SK-N-MC (cell line): ENCODE results near the gene FMO1.

Source experiments
- EZH2 ChIP-seq: fragments of 200-600 bp; sonication (generic); IDR thresholded peaks from one replicate; pipeline ENCODE4 v1.6.1; 2017; ENCODE audit warnings: antibody characterized with exemption
- FOXP2 ChIP-seq: optimal IDR thresholded peaks from 2 replicates; pipeline ENCODE3; 2011; ENCODE audit warnings: mild to moderate bottlenecking, moderate library complexity; ENCODE audit not compliant: insufficient read depth; ENCODE audit errors: extremely low read length, control extremely low read depth
- POLR2AphosphoS5 ChIP-seq: IDR thresholded peaks from 2 replicates; pipeline ENCODE4 v1.6.1; 2012; ENCODE audit warnings: mild to moderate bottlenecking, low read depth, low read length, borderline replicate concordance

- TF ChIP-seq FOXP2 = no peak
- TF ChIP-seq EZH2 = no peak
- no peak for TF ChIP-seq POLR2AphosphoS5
These were observed 6.6 kb downstream of the FMO1 start for GRCh38 chr1:171254859-171255258.
